HL-60/S4 (cell line): ENCODE data around the gene PTPMT1.
"Not testable (repeated sequence)": the region's sequence is repeated elsewhere in the genome, so short reads cannot be mapped to it uniquely, and the experiment has no call there.

Source experiments
- in situ Hi-C: fragments of 300-500 bp; cut with MboI; formaldehyde crosslinking; loops from 2 replicates; pipeline ENCODE4 v1.14.3; 2022; ENCODE audit warnings: low sequenced_read_pairs

The PTPMT1 gene

GRCh38 chr11:47565340-47566148 lies at the start of gene PTPMT1:
Gene PTPMT1 (plus strand): TSS chr11:47565599. CDS start chr11:47565623, 24 bp downstream.
- in situ Hi-C loops: no loop called here

GRCh38 chr11:47516155-47516554 lies 49.2 kb upstream of the PTPMT1 start:
- in situ Hi-C loops: no loop called here

- in situ Hi-C loops: no loop called here
Measured at GRCh38 chr11:47516984-47517853, 48.2 kb upstream of the PTPMT1 start.

- in situ Hi-C loops: no loop called here
Measured at GRCh38 chr11:47518212-47518964, 47.0 kb upstream of the PTPMT1 start.

GRCh38 chr11:47523490-47524225 lies 41.7 kb upstream of the PTPMT1 start:
- in situ Hi-C loops: no loop called here

- in situ Hi-C loops: no loop called here
Measured at GRCh38 chr11:47524291-47524874, 41.0 kb upstream of the PTPMT1 start.

GRCh38 chr11:47526032-47526431 lies 39.4 kb upstream of the PTPMT1 start:
- in situ Hi-C loops: not testable (repeated sequence)

GRCh38 chr11:47527186-47527585 lies 38.2 kb upstream of the PTPMT1 start:
- in situ Hi-C loops: no loop called here

GRCh38 chr11:47529951-47530350 lies 35.4 kb upstream of the PTPMT1 start:
- in situ Hi-C loops: no loop called here

- in situ Hi-C loops: not testable (repeated sequence)
Measured at GRCh38 chr11:47530721-47531120, 34.7 kb upstream of the PTPMT1 start.

- in situ Hi-C loops: no loop called here
Measured at GRCh38 chr11:47531666-47532065, 33.7 kb upstream of the PTPMT1 start.

- in situ Hi-C loops: no loop called here
Measured at GRCh38 chr11:47532597-47533213, 32.7 kb upstream of the PTPMT1 start.

- in situ Hi-C loops: no loop called here
Measured at GRCh38 chr11:47533690-47534151, 31.7 kb upstream of the PTPMT1 start.

- in situ Hi-C loops: no loop called here
Measured at GRCh38 chr11:47534704-47535251, 30.6 kb upstream of the PTPMT1 start.

GRCh38 chr11:47536915-47537314 lies 28.5 kb upstream of the PTPMT1 start:
- in situ Hi-C loops: no loop called here

- in situ Hi-C loops: no loop called here
Measured at GRCh38 chr11:47538741-47539565, 26.4 kb upstream of the PTPMT1 start.

GRCh38 chr11:47539681-47540039 lies 25.7 kb upstream of the PTPMT1 start:
- in situ Hi-C loops: no loop called here

GRCh38 chr11:47541070-47541469 lies 24.3 kb upstream of the PTPMT1 start:
- in situ Hi-C loops: no loop called here
